HG03565 (cell line): ENCODE measurements around the gene TBC1D1.

Experiments used
- ATAC-seq: cut with Tn5 transposase; IDR thresholded peaks from one replicate; pipeline ENCODE4 v1.9.1; 2021; ENCODE audit warnings: mild to moderate bottlenecking, moderate library complexity; ENCODE audit not compliant: unreplicated experiment

The TBC1D1 gene

GRCh38 chr4:38182334-38182998 lies 291.6 kb downstream of the TBC1D1 start:
- no peak for ATAC-seq

- no peak for ATAC-seq
These were observed 293.5 kb downstream of the TBC1D1 start for GRCh38 chr4:38184404-38184803.

GRCh38 chr4:38185406-38186144 lies 294.7 kb downstream of the TBC1D1 start:
- no peak for ATAC-seq

GRCh38 chr4:38188136-38188535 lies 297.3 kb downstream of the TBC1D1 start:
- ATAC-seq: no peak

GRCh38 chr4:38188631-38189101 lies 297.8 kb downstream of the TBC1D1 start:
- ATAC-seq: no peak
